ENCODE measurements around the gene PANK2.

GRCh38 chr20:3916364-3916763, 27.2 kb downstream of the PANK2 start:
- TF ChIP-seq, protein P1, sequence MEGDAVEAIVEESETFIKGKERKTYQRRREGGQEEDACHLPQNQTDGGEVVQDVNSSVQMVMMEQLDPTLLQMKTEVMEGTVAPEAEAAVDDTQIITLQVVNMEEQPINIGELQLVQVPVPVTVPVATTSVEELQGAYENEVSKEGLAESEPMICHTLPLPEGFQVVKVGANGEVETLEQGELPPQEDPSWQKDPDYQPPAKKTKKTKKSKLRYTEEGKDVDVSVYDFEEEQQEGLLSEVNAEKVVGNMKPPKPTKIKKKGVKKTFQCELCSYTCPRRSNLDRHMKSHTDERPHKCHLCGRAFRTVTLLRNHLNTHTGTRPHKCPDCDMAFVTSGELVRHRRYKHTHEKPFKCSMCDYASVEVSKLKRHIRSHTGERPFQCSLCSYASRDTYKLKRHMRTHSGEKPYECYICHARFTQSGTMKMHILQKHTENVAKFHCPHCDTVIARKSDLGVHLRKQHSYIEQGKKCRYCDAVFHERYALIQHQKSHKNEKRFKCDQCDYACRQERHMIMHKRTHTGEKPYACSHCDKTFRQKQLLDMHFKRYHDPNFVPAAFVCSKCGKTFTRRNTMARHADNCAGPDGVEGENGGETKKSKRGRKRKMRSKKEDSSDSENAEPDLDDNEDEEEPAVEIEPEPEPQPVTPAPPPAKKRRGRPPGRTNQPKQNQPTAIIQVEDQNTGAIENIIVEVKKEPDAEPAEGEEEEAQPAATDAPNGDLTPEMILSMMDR (IDR thresholded peaks at IDR 0.05): no peak
- TF ChIP-seq FOXP1 (CRISPR knock-in tag; IDR thresholded peaks at IDR 0.05; ENCODE audit: borderline replicate concordance): no peak
- TF ChIP-seq, protein P2, sequence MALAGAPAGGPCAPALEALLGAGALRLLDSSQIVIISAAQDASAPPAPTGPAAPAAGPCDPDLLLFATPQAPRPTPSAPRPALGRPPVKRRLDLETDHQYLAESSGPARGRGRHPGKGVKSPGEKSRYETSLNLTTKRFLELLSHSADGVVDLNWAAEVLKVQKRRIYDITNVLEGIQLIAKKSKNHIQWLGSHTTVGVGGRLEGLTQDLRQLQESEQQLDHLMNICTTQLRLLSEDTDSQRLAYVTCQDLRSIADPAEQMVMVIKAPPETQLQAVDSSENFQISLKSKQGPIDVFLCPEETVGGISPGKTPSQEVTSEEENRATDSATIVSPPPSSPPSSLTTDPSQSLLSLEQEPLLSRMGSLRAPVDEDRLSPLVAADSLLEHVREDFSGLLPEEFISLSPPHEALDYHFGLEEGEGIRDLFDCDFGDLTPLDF (CRISPR knock-in tag; IDR thresholded peaks at IDR 0.05): no peak
- TF ChIP-seq CREM (CRISPR knock-in tag; IDR thresholded peaks at IDR 0.05): no peak
- no peak for TF ChIP-seq ZBTB43 (CRISPR knock-in tag; IDR thresholded peaks at IDR 0.05)
- no peak for TF ChIP-seq ESRRA (CRISPR knock-in tag; IDR thresholded peaks at IDR 0.05; ENCODE audit: borderline replicate concordance)
- TF ChIP-seq MXD4 (CRISPR knock-in tag; IDR thresholded peaks at IDR 0.05; ENCODE audit: borderline replicate concordance): no peak
